Type B pancreatic cell (in vitro differentiated cells): ENCODE data around the gene CARHSP1. TPM values are rescaled to one million over a fixed set of nuclear protein-coding genes. Genes with fewer than 3 reads are reported as not detected.

Source experiments
- DNase-seq: peaks from one replicate; pipeline ENCODE4 v3.0.0; 2021; ENCODE audit warnings: mixed read lengths; ENCODE audit not compliant: unreplicated experiment; ENCODE audit errors: extremely low spot score
- H3K27ac Mint-ChIP-seq: 2 replicates; pipeline ENCODE4 v1.8.0; 2021; ENCODE audit warnings: mild to moderate bottlenecking, mixed read lengths
- H3K27me3 Mint-ChIP-seq: 2 replicates; pipeline ENCODE4 v1.8.0; 2021; ENCODE audit warnings: mixed read lengths
- H3K36me3 Mint-ChIP-seq: 2 replicates; pipeline ENCODE4 v1.8.0; 2021; ENCODE audit warnings: mixed read lengths
- H3K4me1 Mint-ChIP-seq: one replicate; pipeline ENCODE4 v1.8.0; 2021; ENCODE audit warnings: mixed read lengths; ENCODE audit not compliant: unreplicated experiment
- H3K4me3 Mint-ChIP-seq: 2 replicates; pipeline ENCODE4 v1.8.0; 2021; ENCODE audit warnings: mild to moderate bottlenecking, mixed read lengths
- H3K9me3 Mint-ChIP-seq: 2 replicates; pipeline ENCODE4 v1.8.0; 2021; ENCODE audit warnings: mixed read lengths
- CTCF ChIP-seq: fragments of 200-600 bp; sonication (generic); conservative IDR thresholded peaks from 2 replicates; pipeline ENCODE4 v1.5.0; 2021; ENCODE audit warnings: antibody characterized with exemption, mild to moderate bottlenecking
- total RNA-seq: library from RNA; stranded (reverse); gene quantifications from 2 replicates; pipeline ENCODE4 v1.2.1, GENCODE V29; 2021; ENCODE audit warnings: low replicate concordance

The CARHSP1 gene
- total RNA-seq, 1 donor from 2014 or later: 84.6 TPM

GRCh38 chr16:8818504-8819270 is 50.1 kb downstream of the CARHSP1 start:
- H3K27ac Mint-ChIP-seq: no peak overlapping the region
- no peak for DNase-seq

GRCh38 chr16:8816967-8817655 is 51.7 kb downstream of the CARHSP1 start:
- TF ChIP-seq CTCF: no peak
- H3K4me1 Mint-ChIP-seq: peaks cover 9% of the 10 kb centered on the region
- no peak for DNase-seq
- peaks cover 36% of the 10 kb centered on the region for H3K36me3 Mint-ChIP-seq
- no peaks in the 10 kb centered on the region for H3K27me3 Mint-ChIP-seq
- no peaks in the 10 kb centered on the region for H3K9me3 Mint-ChIP-seq
- no peak overlapping the region for H3K4me3 Mint-ChIP-seq
- no peak overlapping the region for H3K27ac Mint-ChIP-seq

More at GRCh38 chr16:8818504-8819270, 50.1 kb downstream of the CARHSP1 start:
- no peak for TF ChIP-seq CTCF
- no peak overlapping the region for H3K4me3 Mint-ChIP-seq
- no peaks in the 10 kb centered on the region for H3K4me1 Mint-ChIP-seq
- H3K9me3 Mint-ChIP-seq: no peaks in the 10 kb centered on the region
- H3K36me3 Mint-ChIP-seq: peaks cover 29% of the 10 kb centered on the region
- no peaks in the 10 kb centered on the region for H3K27me3 Mint-ChIP-seq

GRCh38 chr16:8814095-8814806 is 54.6 kb downstream of the CARHSP1 start:
- no peak for DNase-seq
- no peaks in the 10 kb centered on the region for H3K27me3 Mint-ChIP-seq
- H3K36me3 Mint-ChIP-seq: peaks cover 29% of the 10 kb centered on the region
- peaks cover 11% of the 10 kb centered on the region for H3K4me1 Mint-ChIP-seq
- peak overlapping the region; percentile 5 for H3K27ac Mint-ChIP-seq
- TF ChIP-seq CTCF: no peak
- no peak overlapping the region for H3K4me3 Mint-ChIP-seq
- no peaks in the 10 kb centered on the region for H3K9me3 Mint-ChIP-seq

- peaks cover 11% of the 10 kb centered on the region for H3K4me1 Mint-ChIP-seq
- no peak for TF ChIP-seq CTCF
- no peaks in the 10 kb centered on the region for H3K27me3 Mint-ChIP-seq
- no peaks in the 10 kb centered on the region for H3K9me3 Mint-ChIP-seq
- H3K27ac Mint-ChIP-seq: peak overlapping the region; percentile 63
- H3K4me3 Mint-ChIP-seq: peak overlapping the region; percentile 25
- H3K36me3 Mint-ChIP-seq: peaks cover 33% of the 10 kb centered on the region
- no peak for DNase-seq
These were observed 56.5 kb downstream of the CARHSP1 start for GRCh38 chr16:8812162-8812843.

GRCh38 chr16:8808613-8809353 is 60.0 kb downstream of the CARHSP1 start:
- Mint-ChIP-seq H3K9me3 (no peaks in the 10 kb centered on the region), H3K36me3 (peaks cover 25% of the 10 kb centered on the region), H3K27ac (no peak overlapping the region), H3K27me3 (no peaks in the 10 kb centered on the region), H3K4me3 (no peak overlapping the region), H3K4me1 (peaks cover 11% of the 10 kb centered on the region)
- no peak for DNase-seq
- no peak for TF ChIP-seq CTCF
